Thyroid gland (tissue), 4 donors: Measurements from ENCODE around the gene TECTB. TPM values are rescaled to one million over a fixed set of nuclear protein-coding genes. Genes with fewer than 3 reads are reported as not detected.

ENCODE experiments used
- DNase-seq, 2 donors: peaks; one replicate each; pipeline ENCODE4 v3.0.0-alpha.2; 2019
- H3K27ac ChIP-seq, 3 donors: fragments of 200-600 bp; sonication (generic); 1 replicate in 2 of 3; 2 replicates in 1 of 3; pipeline ENCODE4 v1.5.1; 2016 to 2019; ENCODE audit warnings: mild to moderate bottlenecking in 1 of 3, moderate library complexity in 1 of 3
- H3K27me3 ChIP-seq: fragments of 200-600 bp; sonication (generic); one replicate; pipeline ENCODE4 v1.5.1; 2019
- H3K36me3 ChIP-seq, 2 donors: fragments of 200-600 bp; sonication (generic); one replicate each; pipeline ENCODE4 v1.5.1; 2016 to 2019
- H3K4me1 ChIP-seq, 2 donors: fragments of 200-600 bp; sonication (generic); one replicate each; pipeline ENCODE4 v1.5.1; 2017 to 2019
- H3K4me3 ChIP-seq, 3 donors: fragments of 200-600 bp; sonication (generic); replicated peaks in 1 of 3; 1 replicate in 2 of 3; 2 replicates in 1 of 3; pipeline ENCODE4 v1.5.1; 2016; ENCODE audit warnings: mild to moderate bottlenecking in 1 of 3
- H3K9me3 ChIP-seq: fragments of 200-600 bp; sonication (generic); one replicate; pipeline ENCODE4 v1.5.1; 2017
- CTCF ChIP-seq, 6 experiments: fragments of 200-600 bp in 3 of 6; fragments of 450-650 bp in 3 of 6; sonication (generic) in 3 of 6; IDR thresholded peaks; one replicate each; pipeline ENCODE4 v1.5.1; 2016 to 2019; ENCODE audit warnings: antibody characterized with exemption in 6 of 6, mild to moderate bottlenecking in 2 of 6, inconsistent platforms in 1 of 6, moderate library complexity in 1 of 6
- POLR2A ChIP-seq, 2 donors: fragments of 450-650 bp; IDR thresholded peaks; one replicate each; pipeline ENCODE4 v1.6.1; 2017; ENCODE audit warnings: antibody characterized with exemption in 2 of 2, mild to moderate bottlenecking in 2 of 2, moderate library complexity in 1 of 2
- WGBS, 2 donors: methylation state at CpG; one replicate each; pipeline ENCODE4 v1.1.5; 2017; 5-methylcytosine and 5-hydroxymethylcytosine counted together
- intact Hi-C: fragments of 100-400 bp; cut with DNase I; formaldehyde crosslinking; loops from one replicate; pipeline ENCODE4 v1.15.1; 2023
- total RNA-seq, 4 donors: library from RNA; depleted of rRNA; stranded (reverse); fragments of >200 nt; gene quantifications; one replicate each; pipeline ENCODE4 v1.2.3, GENCODE V29; 2016

The TECTB gene
- total RNA-seq: under 1 TPM; 0.29 to 0.89 (median 0.72) TPM

- Histone ChIP-seq H3K27ac (peak within 1 kb of the TSS in 1 of 3 donors; percentile 6), H3K4me3 (no peak within 1 kb of the TSS), H3K27me3 (no peaks in the 10 kb centered on the region), H3K36me3 (no peaks in the 10 kb centered on the region), H3K9me3 (no peaks in the 10 kb centered on the region), H3K4me1 (peaks cover 29 to 41% of the 10 kb centered on the region in 2 donors)
- intact Hi-C loops: no loop called here
- no peak for DNase-seq
- WGBS, 2 donors: 72 to 73% methylated on average over 6 of the region's 6 CpGs
- TF ChIP-seq POLR2A (IDR thresholded peaks at IDR 0.05) (no peak), CTCF (IDR thresholded peaks at IDR 0.05) (no peak)
These were observed at the start of gene TECTB for GRCh38 chr10:112283100-112283499. Gene TECTB (plus strand): TSS chr10:112283400. CDS start chr10:112283735, 335 bp downstream.

- 88% methylated on average over 7 of the region's 7 CpGs for WGBS, 2 donors
- H3K36me3 ChIP-seq: no peaks in the 10 kb centered on the region
- H3K27me3 ChIP-seq: no peaks in the 10 kb centered on the region
- H3K9me3 ChIP-seq: no peaks in the 10 kb centered on the region
- intact Hi-C loops: no loop called here
- no peak for TF ChIP-seq CTCF (IDR thresholded peaks at IDR 0.05)
- no peak for TF ChIP-seq POLR2A (IDR thresholded peaks at IDR 0.05)
- DNase-seq: no peak
- H3K27ac ChIP-seq: no peak overlapping the region
- H3K4me1 ChIP-seq: peaks cover 9 to 25% of the 10 kb centered on the region in 2 donors
- H3K4me3 ChIP-seq: no peak overlapping the region
These were observed 48.1 kb upstream of the TECTB start for GRCh38 chr10:112235141-112235540.

- H3K27ac ChIP-seq: no peak overlapping the region
- WGBS, 2 donors: 76 to 84% methylated on average over 4 of the region's 4 CpGs
These were observed 47.3 kb upstream of the TECTB start for GRCh38 chr10:112235920-112236319.

GRCh38 chr10:112236486-112236885 lies 46.7 kb upstream of the TECTB start:
- no peaks in the 10 kb centered on the region for H3K27me3 ChIP-seq
- DNase-seq: peak; percentile 20 to 30
- peaks cover 9 to 19% of the 10 kb centered on the region in 2 donors for H3K4me1 ChIP-seq
- intact Hi-C loops: no loop called here
- WGBS, 2 donors: 64 to 72% methylated on average over 3 of the region's 3 CpGs
- no peaks in the 10 kb centered on the region for H3K9me3 ChIP-seq
- no peak overlapping the region for H3K4me3 ChIP-seq
- H3K36me3 ChIP-seq: no peaks in the 10 kb centered on the region
- TF ChIP-seq POLR2A (IDR thresholded peaks at IDR 0.05): no peak
- no peak for TF ChIP-seq CTCF (IDR thresholded peaks at IDR 0.05)
- no peak overlapping the region for H3K27ac ChIP-seq

More at GRCh38 chr10:112235920-112236319, 47.3 kb upstream of the TECTB start:
- no peaks in the 10 kb centered on the region for H3K36me3 ChIP-seq
- H3K9me3 ChIP-seq: no peaks in the 10 kb centered on the region
- H3K4me1 ChIP-seq: peaks cover 9 to 19% of the 10 kb centered on the region in 2 donors
- no peak overlapping the region for H3K4me3 ChIP-seq
- TF ChIP-seq CTCF (IDR thresholded peaks at IDR 0.05): no peak
- H3K27me3 ChIP-seq: no peaks in the 10 kb centered on the region
- intact Hi-C loops: no loop called here
- no peak for DNase-seq

GRCh38 chr10:112239347-112239746 lies 43.9 kb upstream of the TECTB start:
- 91 to 96% methylated on average over 3 to 5 of the region's 5 CpGs for WGBS, 2 donors
- Histone ChIP-seq H3K27me3 (no peaks in the 10 kb centered on the region), H3K36me3 (no peaks in the 10 kb centered on the region), H3K27ac (no peak overlapping the region), H3K4me3 (no peak overlapping the region), H3K9me3 (no peaks in the 10 kb centered on the region), H3K4me1 (peaks cover 0 to 5% of the 10 kb centered on the region in 2 donors)
- intact Hi-C loops: no loop called here
- TF ChIP-seq POLR2A (IDR thresholded peaks at IDR 0.05) (no peak), CTCF (IDR thresholded peaks at IDR 0.05) (no peak)
- no peak for DNase-seq
